Neural cell (in vitro differentiated cells): ENCODE measurements around the gene RRAGB.

Experiments
- CTCF ChIP-seq: fragments of 450-650 bp; IDR thresholded peaks from 2 replicates; pipeline ENCODE4 v1.5.1; 2014; ENCODE audit warnings: antibody characterized with exemption, mild to moderate bottlenecking, moderate library complexity; ENCODE audit not compliant: poor library complexity, severe bottlenecking
- EP300 ChIP-seq: fragments of 450-650 bp; conservative IDR thresholded peaks from 2 replicates; pipeline ENCODE4 v1.6.1; 2014; ENCODE audit warnings: antibody characterized with exemption, mild to moderate bottlenecking, moderate library complexity; ENCODE audit not compliant: poor library complexity, severe bottlenecking
- EZH2 ChIP-seq: fragments of 200-600, 300-800 bp; shearing (Covaris generic), sonication (generic); IDR thresholded peaks from 2 replicates; pipeline ENCODE4 v1.6.1; 2014; ENCODE audit warnings: antibody characterized with exemption, low read length, borderline replicate concordance, mild to moderate bottlenecking; ENCODE audit not compliant: insufficient read depth, poor library complexity, severe bottlenecking
- POLR2AphosphoS5 ChIP-seq: IDR thresholded peaks from 2 replicates; pipeline ENCODE4 v1.6.1; 2012
- REST ChIP-seq: IDR thresholded peaks from 2 replicates; pipeline ENCODE4 v1.6.1; 2012; ENCODE audit warnings: borderline replicate concordance

GRCh38 chrX:55754861-55755294, 37.3 kb downstream of the RRAGB start:
- TF ChIP-seq POLR2AphosphoS5 (no peak), REST (no peak), CTCF (no peak), EZH2 (no peak), EP300 (no peak)
